Activated CD4-positive, alpha-beta T cell treated with anti-CD3 and anti-CD28 coated beads for 36 hours (primary cell): ENCODE results near the gene CDH23. TPM values are rescaled to one million over a fixed set of nuclear protein-coding genes. Genes with fewer than 3 reads are reported as not detected.

Experiments used
- ATAC-seq: fragments of 200-7000 bp; cut with Tn5 transposase; one replicate; pipeline ENCODE4 v1.10.0; 2021; ENCODE audit warnings: mild to moderate bottlenecking, moderate library complexity
- CTCF ChIA-PET: fragments of 350-600 bp; sonication (Branson Sonifier 250); formaldehyde crosslinking; loops from one replicate; lab custom pipeline; 2021; ENCODE audit warnings: antibody characterized with exemption; lab: Charles Lee
- POLR2A ChIA-PET: fragments of 350-600 bp; sonication (Branson Sonifier 250); formaldehyde crosslinking; loops from one replicate; lab custom pipeline; 2021; ENCODE audit warnings: antibody characterized with exemption, inconsistent platforms; lab: Charles Lee
- DNase-seq: peaks from one replicate; pipeline ENCODE4 v3.0.0-alpha.2; 2020
- H3K27ac Mint-ChIP-seq: one replicate; pipeline ENCODE4 v1.8.0; 2021; ENCODE audit warnings: mixed read lengths
- H3K27me3 Mint-ChIP-seq: one replicate; pipeline ENCODE4 v1.8.0; 2021; ENCODE audit warnings: mixed read lengths
- H3K36me3 Mint-ChIP-seq: one replicate; pipeline ENCODE4 v1.8.0; 2021; ENCODE audit warnings: low read depth, mixed read lengths
- H3K4me1 Mint-ChIP-seq: one replicate; pipeline ENCODE4 v1.8.0; 2021; ENCODE audit warnings: mixed read lengths
- H3K4me3 Mint-ChIP-seq: one replicate; pipeline ENCODE4 v1.8.0; 2021; ENCODE audit warnings: mild to moderate bottlenecking, moderate library complexity, mixed read lengths
- H3K9me3 Mint-ChIP-seq: one replicate; pipeline ENCODE4 v1.8.0; 2021; ENCODE audit warnings: low read depth, mixed read lengths
- intact Hi-C, 2 experiments: fragments of 100-400 bp; cut with DNase I in 1 of 2; cut with micrococcal nuclease in 1 of 2; formaldehyde crosslinking; loops; one replicate each; pipeline versions ENCODE4 v1.14.2 to v1.15.1; 2022 to 2024; cut with DNase I, micrococcal nuclease
- total RNA-seq, 2 experiments: library from RNA; stranded (reverse); gene quantifications; one replicate each; pipeline ENCODE4 v1.2.3, GENCODE V29; 2021

The CDH23 gene
- total RNA-seq, 2 experiments from 2014 or later = 1.5 to 1.6 TPM

DNA sequence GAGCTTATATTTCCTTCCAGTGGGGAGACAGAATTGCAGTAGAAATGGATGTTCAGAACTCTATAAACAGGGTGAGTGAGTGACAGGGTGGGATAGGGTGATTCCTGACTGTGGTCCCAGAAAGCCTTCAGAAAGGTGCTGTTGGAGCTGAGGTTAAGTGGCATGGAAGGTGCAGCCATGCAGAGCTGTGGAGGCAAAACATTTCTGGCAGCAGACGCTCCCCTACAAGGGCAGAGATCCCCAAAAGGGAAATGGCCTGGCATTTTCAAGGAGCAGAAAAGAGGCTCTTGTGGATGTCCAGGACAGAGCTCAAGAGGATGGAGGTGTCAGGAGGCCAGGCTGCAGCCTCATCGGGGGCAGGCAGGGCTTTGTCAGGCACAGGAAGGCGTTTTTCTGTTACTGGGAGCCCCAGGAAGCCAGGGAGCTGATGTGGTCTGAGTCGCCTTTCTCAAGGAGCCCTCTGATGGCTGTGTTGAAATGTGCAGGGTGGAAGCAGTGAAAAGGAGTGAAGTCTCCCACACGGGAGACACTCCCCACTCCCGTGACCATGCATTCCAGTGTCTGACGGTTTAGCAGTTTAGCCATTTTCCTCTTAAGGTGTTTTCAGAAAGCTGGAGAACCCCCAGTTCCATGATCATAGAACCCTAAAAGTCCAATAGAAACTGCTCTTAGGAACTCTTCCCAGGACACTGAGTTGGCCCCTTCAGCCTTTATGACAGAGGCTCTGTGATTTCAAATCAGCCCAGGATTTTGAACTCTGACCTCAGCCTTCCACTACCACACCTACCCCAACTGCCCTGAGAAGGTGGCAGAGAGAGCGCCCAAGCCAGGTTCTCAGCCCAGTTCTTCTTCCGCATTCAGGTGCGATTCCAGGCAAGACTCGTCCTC is 226.6 kb downstream of the CDH23 start:
- DNase-seq (no peak), ATAC-seq (no peak)
- H3K36me3 Mint-ChIP-seq = no peaks in the 10 kb centered on the region
- ChIA-PET CTCF (interaction anchor here (1.2 kb wide), 1 partner anchor 16 kb away, joined by 3 read pairs; no protein-coding TSS in a partner anchor), POLR2A (no interaction called here)
- H3K4me1 Mint-ChIP-seq = no peaks in the 10 kb centered on the region
- intact Hi-C loops = no loop called here
- H3K9me3 Mint-ChIP-seq = no peaks in the 10 kb centered on the region
- no peak overlapping the region for H3K27ac Mint-ChIP-seq
- H3K27me3 Mint-ChIP-seq = no peaks in the 10 kb centered on the region
- H3K4me3 Mint-ChIP-seq = no peak overlapping the region

DNA sequence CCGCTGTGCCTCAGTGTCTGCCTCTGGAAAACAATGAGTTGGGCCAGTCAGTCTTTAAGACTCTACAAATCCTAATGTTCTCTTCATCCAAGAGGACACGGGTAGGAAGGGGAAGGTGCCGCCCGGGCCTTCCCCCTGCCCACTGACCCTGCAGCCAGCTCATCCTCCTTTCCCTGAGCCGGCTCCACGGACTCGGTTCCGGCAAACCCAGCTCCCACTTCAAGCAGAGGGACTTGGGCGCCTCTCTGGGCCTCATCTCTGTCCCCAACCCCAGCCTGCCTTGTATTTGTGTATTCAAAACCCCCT is 227.2 kb downstream of the CDH23 start:
- CTCF ChIA-PET = interaction anchor here (1.2 kb wide), 1 partner anchor 16 kb away, joined by 3 read pairs; no protein-coding TSS in a partner anchor

DNA sequence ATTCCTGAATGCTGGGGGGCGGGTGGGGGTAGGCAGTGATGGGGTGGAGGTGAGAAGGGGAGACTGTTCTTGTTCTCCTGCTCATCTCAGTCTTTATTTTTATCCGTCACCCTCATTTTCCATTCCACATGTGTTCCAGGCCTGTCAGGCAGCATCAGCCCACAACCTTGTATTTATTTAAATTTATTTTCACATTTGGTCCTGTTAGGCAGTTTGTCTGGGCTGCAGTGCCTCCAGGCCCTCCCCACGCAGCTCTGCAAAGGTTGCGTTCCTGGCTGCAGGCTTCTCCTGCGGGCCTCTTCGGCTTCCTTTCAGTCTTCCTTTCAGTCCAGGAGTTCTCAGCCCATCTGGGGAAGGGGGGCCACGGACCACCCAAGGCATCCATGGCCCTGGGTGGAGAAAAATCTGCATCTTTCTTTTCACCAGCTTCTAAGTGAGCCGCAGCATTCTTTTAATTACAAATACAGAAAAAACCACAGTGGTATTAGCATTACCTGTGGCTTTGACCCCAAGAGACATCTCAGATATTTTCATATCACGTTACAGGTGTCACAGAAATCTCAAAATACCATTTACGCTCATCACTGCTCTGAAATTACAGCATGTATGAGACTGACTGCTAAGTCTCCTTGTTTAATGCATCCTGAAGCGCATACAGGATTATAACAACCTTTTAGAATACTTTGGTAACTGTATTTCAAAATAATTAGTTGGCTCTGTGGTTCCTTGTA is 228.9 kb downstream of the CDH23 start:
- H3K27me3 Mint-ChIP-seq = no peaks in the 10 kb centered on the region
- DNase-seq (no peak), ATAC-seq (no peak)
- H3K9me3 Mint-ChIP-seq = no peaks in the 10 kb centered on the region
- no peak overlapping the region for H3K27ac Mint-ChIP-seq
- H3K36me3 Mint-ChIP-seq = no peaks in the 10 kb centered on the region
- no peak overlapping the region for H3K4me3 Mint-ChIP-seq
- no peaks in the 10 kb centered on the region for H3K4me1 Mint-ChIP-seq
- POLR2A ChIA-PET = no interaction called here
- intact Hi-C loops = no loop called here
- CTCF ChIA-PET = interaction anchor here (0.5 to 0.7 kb wide), 3 partner anchors 27 to 67 kb away, joined by 3 to 4 read pairs (median 4); no protein-coding TSS in a partner anchor

More for the DNA sequence above, 227.2 kb downstream of the CDH23 start:
- DNase-seq (no peak), ATAC-seq (no peak)
- intact Hi-C loops = no loop called here
- Mint-ChIP-seq H3K4me1 (no peaks in the 10 kb centered on the region), H3K36me3 (no peaks in the 10 kb centered on the region), H3K27ac (no peak overlapping the region), H3K9me3 (no peaks in the 10 kb centered on the region), H3K27me3 (no peaks in the 10 kb centered on the region), H3K4me3 (no peak overlapping the region)
- POLR2A ChIA-PET = interaction anchor here (0.6 kb wide), 1 partner anchor 284 kb away, joined by 3 read pairs; no protein-coding TSS in a partner anchor

DNA sequence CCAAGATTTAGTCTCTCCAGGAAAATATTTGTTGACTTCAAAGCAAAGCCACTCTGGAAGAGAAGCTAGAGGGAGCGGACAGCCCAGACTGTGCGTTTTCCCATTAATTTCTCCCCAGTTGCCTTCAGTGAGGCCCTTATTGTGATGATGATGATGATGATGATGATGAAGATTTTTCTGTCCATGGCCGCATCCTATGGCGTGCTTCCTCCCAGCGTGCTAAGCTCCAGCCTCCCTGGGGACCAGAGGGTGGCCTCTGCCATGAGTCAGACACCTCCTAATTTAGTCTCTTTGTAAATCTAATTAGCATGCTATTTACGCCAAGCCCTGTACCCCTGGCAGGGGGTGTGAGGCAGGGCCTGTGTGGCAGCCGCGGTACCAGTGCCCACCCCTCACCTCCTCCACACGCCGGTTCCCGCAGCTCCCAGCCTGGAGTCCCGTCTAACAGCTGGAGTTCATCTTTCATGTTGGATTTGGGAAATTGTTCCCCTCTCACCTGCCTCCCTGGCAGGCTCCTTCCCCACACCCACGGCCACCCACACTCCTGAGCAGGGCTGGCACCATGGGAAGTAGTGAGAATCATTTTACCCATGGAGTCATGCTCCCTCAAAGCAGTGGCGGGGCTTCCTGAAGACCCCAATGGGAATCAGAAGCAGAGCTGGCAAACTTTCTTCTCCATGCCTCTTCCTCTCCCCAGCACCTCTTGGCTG is 230.7 kb downstream of the CDH23 start:
- no peak for ATAC-seq
- no peak overlapping the region for H3K4me3 Mint-ChIP-seq
- no peak for DNase-seq
- intact Hi-C loops = no loop called here
- CTCF ChIA-PET = interaction anchor here (1.7 kb wide), 1 partner anchor 10 kb away, joined by 5 read pairs; no protein-coding TSS in a partner anchor
- no peaks in the 10 kb centered on the region for H3K4me1 Mint-ChIP-seq
- no peak overlapping the region for H3K27ac Mint-ChIP-seq
- no peaks in the 10 kb centered on the region for H3K36me3 Mint-ChIP-seq
- H3K9me3 Mint-ChIP-seq = no peaks in the 10 kb centered on the region
- POLR2A ChIA-PET = no interaction called here
- H3K27me3 Mint-ChIP-seq = no peaks in the 10 kb centered on the region

DNA sequence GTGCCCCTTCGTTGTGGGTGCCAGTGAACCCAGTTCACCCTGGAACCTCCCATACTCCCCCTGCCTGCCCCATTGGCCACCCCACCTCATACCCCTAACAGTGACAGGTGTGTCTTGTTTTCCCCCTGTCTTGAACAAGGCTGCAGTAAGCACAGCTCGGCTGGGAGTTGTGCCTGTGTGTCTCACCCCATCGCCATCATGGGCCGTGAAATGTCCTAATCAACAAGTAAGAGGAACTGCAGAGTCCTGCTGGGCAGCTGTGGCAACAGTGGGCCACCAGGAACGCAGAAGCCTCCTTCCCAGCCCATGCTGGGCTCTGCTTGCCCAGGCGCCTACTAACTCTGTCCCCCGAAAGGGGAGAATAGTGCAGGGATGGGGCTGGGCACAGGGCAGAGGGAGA is 231.2 kb downstream of the CDH23 start:
- Mint-ChIP-seq H3K4me3 (no peak overlapping the region), H3K9me3 (no peaks in the 10 kb centered on the region), H3K4me1 (no peaks in the 10 kb centered on the region), H3K36me3 (no peaks in the 10 kb centered on the region), H3K27ac (no peak overlapping the region), H3K27me3 (no peaks in the 10 kb centered on the region)
- ChIA-PET CTCF (interaction anchor here (1.7 kb wide), 1 partner anchor 11 kb away, joined by 5 read pairs; no protein-coding TSS in a partner anchor), POLR2A (no interaction called here)
- intact Hi-C loops = no loop called here
- DNase-seq = no peak
- no peak for ATAC-seq

DNA sequence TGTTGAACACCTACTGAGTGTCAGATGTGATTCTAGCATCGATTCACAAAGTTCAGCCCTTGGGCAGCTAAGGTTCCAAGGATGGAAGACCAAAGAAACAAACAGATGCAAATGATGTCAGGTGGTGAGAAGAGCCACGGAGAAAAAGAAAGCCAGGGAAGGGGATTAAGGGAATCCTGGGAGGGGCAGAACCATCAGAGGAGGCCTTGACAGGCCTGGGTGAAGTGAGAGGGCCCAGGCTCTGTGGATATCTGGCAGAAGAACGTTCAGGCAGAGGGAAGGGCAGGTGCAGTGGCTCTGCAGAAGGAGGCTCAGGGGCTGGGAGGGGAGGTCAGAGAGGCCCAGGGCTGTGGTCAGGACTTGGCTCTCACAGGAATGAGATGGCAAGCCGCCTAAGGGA is 232.4 kb downstream of the CDH23 start:
- Mint-ChIP-seq H3K4me3 (no peak overlapping the region), H3K36me3 (no peaks in the 10 kb centered on the region), H3K27ac (no peak overlapping the region), H3K4me1 (no peaks in the 10 kb centered on the region), H3K27me3 (no peaks in the 10 kb centered on the region), H3K9me3 (no peaks in the 10 kb centered on the region)
- intact Hi-C loops = no loop called here
- DNase-seq = no peak
- POLR2A ChIA-PET = no interaction called here
- CTCF ChIA-PET = no interaction called here
- ATAC-seq = no peak

DNA sequence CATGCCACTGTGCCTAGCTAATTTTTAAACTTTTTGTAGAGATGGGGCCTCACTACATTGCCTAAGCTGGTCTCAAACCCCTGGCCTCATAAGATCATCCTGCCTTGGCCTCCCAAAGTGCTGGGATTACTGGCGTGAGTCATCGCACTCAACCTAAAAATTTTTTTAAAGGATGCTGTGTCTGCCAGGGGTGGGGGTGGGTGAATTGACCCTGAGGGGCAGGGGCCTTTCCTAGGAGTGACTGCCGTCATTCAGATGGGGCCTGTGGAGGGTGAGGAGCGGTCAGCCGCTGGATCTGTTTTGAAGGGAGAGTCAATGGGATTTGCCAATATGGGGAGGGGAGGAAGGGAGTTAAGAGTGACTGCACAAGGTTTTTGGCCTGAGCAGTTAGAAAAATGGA is 233.4 kb downstream of the CDH23 start:
- Mint-ChIP-seq H3K36me3 (no peaks in the 10 kb centered on the region), H3K4me1 (no peaks in the 10 kb centered on the region), H3K4me3 (no peak overlapping the region), H3K27ac (no peak overlapping the region), H3K27me3 (no peaks in the 10 kb centered on the region), H3K9me3 (no peaks in the 10 kb centered on the region)
- intact Hi-C loops = no loop called here
- ATAC-seq = no peak
- ChIA-PET POLR2A (interaction anchor here (0.7 kb wide), 1 partner anchor 66 kb away, joined by 3 read pairs; no protein-coding TSS in a partner anchor), CTCF (interaction anchor here (0.7 kb wide), 2 partner anchors 29 to 117 kb away, joined by 3 read pairs; no protein-coding TSS in a partner anchor)
- DNase-seq = no peak

DNA sequence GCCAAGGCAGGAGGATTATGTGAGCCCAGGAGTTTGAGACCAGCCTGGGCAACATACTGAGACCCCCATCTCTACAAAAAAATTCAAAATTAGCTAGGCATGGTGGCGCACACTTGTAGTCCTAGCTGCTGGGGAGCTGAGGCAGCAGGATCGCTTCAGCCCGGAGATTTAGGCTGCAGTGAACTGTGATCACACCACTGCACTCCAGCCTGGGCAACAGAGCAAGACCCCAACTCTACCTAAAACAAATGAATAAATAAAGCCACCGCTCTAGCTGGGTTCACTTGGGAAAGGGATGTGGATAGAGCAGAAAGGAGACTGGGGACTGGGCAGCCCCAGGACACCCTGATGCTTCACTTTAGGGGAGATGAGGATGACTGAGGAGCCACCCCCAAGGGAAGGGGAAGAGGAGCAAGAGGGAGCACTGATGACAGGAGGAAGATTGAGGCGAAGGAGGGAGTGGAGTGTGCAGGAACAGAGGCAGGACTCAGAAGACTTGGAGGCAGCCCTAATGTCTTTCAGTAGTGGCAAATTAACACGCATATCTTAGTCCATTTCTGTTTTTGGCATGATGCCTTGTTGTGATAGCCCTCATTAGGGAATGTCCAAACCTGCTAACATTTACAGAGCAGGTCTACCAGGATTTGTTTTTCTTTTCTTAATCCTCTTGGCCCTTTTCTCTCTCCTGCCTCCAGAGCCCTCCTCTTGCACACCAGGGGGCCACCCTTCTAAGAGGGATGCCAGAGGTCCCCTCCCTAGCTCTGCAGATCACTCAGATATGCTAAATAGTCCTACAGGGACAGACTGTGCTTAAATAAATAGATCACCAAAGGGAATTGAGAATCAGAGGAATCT is 234.5 kb downstream of the CDH23 start:
- no peaks in the 10 kb centered on the region for H3K27me3 Mint-ChIP-seq
- H3K4me1 Mint-ChIP-seq = no peaks in the 10 kb centered on the region
- H3K27ac Mint-ChIP-seq = no peak overlapping the region
- CTCF ChIA-PET = interaction anchor here (0.7 kb wide), 2 partner anchors 28 to 116 kb away, joined by 3 read pairs; no protein-coding TSS in a partner anchor
- no peak overlapping the region for H3K4me3 Mint-ChIP-seq
- no peaks in the 10 kb centered on the region for H3K36me3 Mint-ChIP-seq
- POLR2A ChIA-PET = no interaction called here
- no peak for DNase-seq
- no peak for ATAC-seq
- intact Hi-C loops = no loop called here
- no peaks in the 10 kb centered on the region for H3K9me3 Mint-ChIP-seq

DNA sequence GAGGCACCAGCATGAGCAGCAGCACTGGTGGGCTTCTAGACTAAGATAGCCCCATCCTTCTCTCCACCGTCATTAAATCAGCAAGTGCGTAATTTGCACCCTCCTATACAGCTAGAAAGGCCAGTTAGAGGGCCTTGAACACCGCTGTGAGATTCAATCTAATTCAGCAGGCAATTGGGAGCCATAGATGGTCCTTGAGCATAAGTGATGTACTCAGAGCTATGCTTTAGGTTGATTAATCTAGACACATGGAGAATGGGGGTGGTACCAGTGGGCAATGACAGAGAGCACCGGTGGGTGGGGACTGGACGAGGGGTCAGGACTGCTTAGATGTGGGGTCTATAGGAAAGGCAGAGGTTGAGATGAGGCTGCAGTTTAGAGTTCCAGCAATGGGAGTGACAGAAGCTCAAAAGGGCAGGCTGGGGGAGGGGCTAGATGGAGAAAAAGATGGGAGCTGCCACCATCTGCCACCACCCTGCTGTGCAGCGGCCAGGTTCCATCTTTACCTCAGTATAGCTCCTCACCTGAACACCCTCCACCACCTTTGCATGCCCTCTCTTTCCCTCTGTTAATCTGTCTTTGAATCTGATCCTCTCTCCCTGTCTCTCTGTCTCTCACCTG is 235.6 kb downstream of the CDH23 start:
- Mint-ChIP-seq H3K36me3 (no peaks in the 10 kb centered on the region), H3K9me3 (no peaks in the 10 kb centered on the region), H3K4me3 (no peak overlapping the region), H3K27ac (no peak overlapping the region), H3K27me3 (no peaks in the 10 kb centered on the region), H3K4me1 (no peaks in the 10 kb centered on the region)
- CTCF ChIA-PET = interaction anchor here (1.4 kb wide), 1 partner anchor 48 kb away, joined by 4 read pairs; no protein-coding TSS in a partner anchor
- ATAC-seq = no peak
- intact Hi-C loops = no loop called here
- no peak for DNase-seq
- POLR2A ChIA-PET = no interaction called here

DNA sequence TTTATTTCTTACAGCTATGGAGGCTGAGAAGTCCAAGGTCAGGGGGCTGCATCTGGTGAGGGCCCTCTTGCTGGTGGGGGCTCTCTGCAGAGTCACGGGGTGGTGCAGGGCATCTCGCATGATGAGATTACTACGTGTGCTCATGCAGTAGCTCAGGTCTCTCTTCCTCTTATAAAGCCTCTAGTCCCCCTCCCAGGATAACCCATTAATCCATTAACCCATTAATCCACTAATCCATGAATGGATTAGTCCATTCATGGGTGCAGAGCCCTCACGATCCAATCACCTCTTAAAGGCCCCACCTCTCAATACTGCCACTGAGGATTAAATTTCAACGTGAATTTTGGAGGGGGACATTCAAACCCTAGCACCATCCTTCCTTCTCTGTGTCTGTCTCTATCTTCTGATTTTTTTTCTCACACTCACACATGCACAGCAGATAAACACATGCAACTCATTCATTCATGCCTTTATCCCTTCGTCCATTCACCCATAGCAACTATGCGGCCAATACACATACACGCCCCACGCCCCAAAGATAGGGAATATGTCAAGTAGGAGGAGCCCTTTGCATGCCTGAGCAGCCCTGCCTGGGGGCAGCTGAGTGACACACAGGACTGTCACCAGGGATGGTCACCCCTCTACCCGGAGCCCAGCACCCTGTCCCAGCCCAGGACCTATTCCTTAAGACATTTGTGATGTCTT is 236.3 kb downstream of the CDH23 start:
- Mint-ChIP-seq H3K9me3 (no peaks in the 10 kb centered on the region), H3K4me3 (no peak overlapping the region), H3K27ac (no peak overlapping the region), H3K4me1 (peaks cover 2% of the 10 kb centered on the region), H3K36me3 (no peaks in the 10 kb centered on the region), H3K27me3 (no peaks in the 10 kb centered on the region)
- ChIA-PET POLR2A (no interaction called here), CTCF (interaction anchor here (0.6 to 1.4 kb wide), 2 partner anchors 41 to 47 kb away, joined by 3 to 4 read pairs; no protein-coding TSS in a partner anchor)
- ATAC-seq (no peak), DNase-seq (no peak)
- intact Hi-C loops = no loop called here
